ENCODE measurements around the gene TSPAN2. TPM values are rescaled to one million over a fixed set of nuclear protein-coding genes. Genes with fewer than 3 reads are reported as not detected.
A peak's percentile ranks its signal among the peaks of the same experiment; 100 is the strongest.

The TSPAN2 gene
- total RNA-seq, 1 experiment from 2014 or later: 26.5 TPM

DNA sequence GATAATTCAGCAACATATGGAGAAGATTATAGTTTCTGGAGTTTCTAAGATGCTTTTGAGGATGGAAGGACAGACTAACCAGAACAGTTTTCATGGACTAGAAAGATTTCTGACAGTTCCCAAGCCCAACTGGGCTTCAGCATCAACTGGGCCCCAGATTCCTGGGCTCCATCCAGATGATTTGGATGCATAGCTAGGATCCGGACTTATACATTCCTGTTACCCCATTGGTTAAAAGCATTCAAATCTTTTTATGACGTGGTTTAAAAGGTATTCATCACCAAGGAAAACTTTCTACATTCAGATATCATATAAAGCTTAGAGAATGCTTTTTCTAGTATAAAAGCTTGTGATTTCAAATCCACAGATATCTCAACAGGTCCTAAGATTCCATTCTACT, 30.0 kb downstream of the TSPAN2 start:
- intact Hi-C loops (cut with micrococcal nuclease; ENCODE audit: unreplicated experiment): no loop called here
- Histone ChIP-seq H3K4me3 (no peak overlapping the region), H3K36me3 (ENCODE audit: low read depth) (peaks cover 48% of the 10 kb centered on the region), H3K27me3 (ENCODE audit: insufficient read depth, low read depth) (no peaks in the 10 kb centered on the region), H3K9me3 (ENCODE audit: insufficient read depth, low read depth) (no peaks in the 10 kb centered on the region), H3K79me2 (ENCODE audit: low read depth) (peaks cover 28% of the 10 kb centered on the region), H3K4me1 (replicated peaks; ENCODE audit: insufficient read depth) (peaks cover 42% of the 10 kb centered on the region), H4K20me1 (ENCODE audit: insufficient read depth) (no peaks in the 10 kb centered on the region), H2AFZ (no peak overlapping the region), H3K27ac (no peak overlapping the region), H3F3A (ENCODE audit: insufficient read depth, low read depth) (peaks cover 37% of the 10 kb centered on the region), H3K9me2 (ENCODE audit: insufficient read depth) (no peaks in the 10 kb centered on the region), H3K4me2 (no peak overlapping the region)
- no peak for TF ChIP-seq CTCF (conservative IDR thresholded peaks at IDR 0.05)
- no peak for TF ChIP-seq EZH2 (IDR thresholded peaks at IDR 0.05; ENCODE audit: low read depth)
- DNase-seq: no peak
- CTCF ChIA-PET: no interaction called here
- POLR2A ChIA-PET (ENCODE audit: unreplicated experiment): interaction anchor here (0.7 kb wide), 1 partner anchor 164 kb away, joined by 6 read pairs; no protein-coding TSS in a partner anchor
- BruUV-seq (replicated peaks): no TSS peak

GRCh38 chr1:115057661-115058254, 31.5 kb downstream of the TSPAN2 start:
- peaks cover 54% of the 10 kb centered on the region for H3K36me3 ChIP-seq (ENCODE audit: low read depth)
- no peaks in the 10 kb centered on the region for H4K20me1 ChIP-seq (ENCODE audit: insufficient read depth)
- no peaks in the 10 kb centered on the region for H3K9me2 ChIP-seq (ENCODE audit: insufficient read depth)
- peaks cover 27% of the 10 kb centered on the region for H3K4me1 ChIP-seq (replicated peaks; ENCODE audit: insufficient read depth)
- no peak overlapping the region for H3K4me2 ChIP-seq
- no peak for TF ChIP-seq CTCF (conservative IDR thresholded peaks at IDR 0.05)
- no peak for TF ChIP-seq EZH2 (IDR thresholded peaks at IDR 0.05; ENCODE audit: low read depth)
- no peak overlapping the region for H3K27ac ChIP-seq
- intact Hi-C loops (cut with micrococcal nuclease; ENCODE audit: unreplicated experiment): no loop called here
- DNase-seq: no peak
- ChIA-PET CTCF (no interaction called here), POLR2A (ENCODE audit: unreplicated experiment) (no interaction called here)
- no peaks in the 10 kb centered on the region for H3K9me3 ChIP-seq (ENCODE audit: insufficient read depth, low read depth)
- BruUV-seq (replicated peaks): no TSS peak
- H2AFZ ChIP-seq: no peak overlapping the region
- peaks cover 28% of the 10 kb centered on the region for H3K79me2 ChIP-seq (ENCODE audit: low read depth)
- peaks cover 22% of the 10 kb centered on the region for H3F3A ChIP-seq (ENCODE audit: insufficient read depth, low read depth)
- H3K27me3 ChIP-seq (ENCODE audit: insufficient read depth, low read depth): no peaks in the 10 kb centered on the region
- no peak overlapping the region for H3K4me3 ChIP-seq

GRCh38 chr1:115056395-115056798, 32.9 kb downstream of the TSPAN2 start:
- intact Hi-C loops (cut with micrococcal nuclease; ENCODE audit: unreplicated experiment): no loop called here
- POLR2A ChIA-PET (ENCODE audit: unreplicated experiment): no interaction called here
- peaks cover 22% of the 10 kb centered on the region for H3K79me2 ChIP-seq (ENCODE audit: low read depth)
- H4K20me1 ChIP-seq (ENCODE audit: insufficient read depth): no peaks in the 10 kb centered on the region
- no peak overlapping the region for H2AFZ ChIP-seq
- no peaks in the 10 kb centered on the region for H3K9me3 ChIP-seq (ENCODE audit: insufficient read depth, low read depth)
- peaks cover 65% of the 10 kb centered on the region for H3K36me3 ChIP-seq (ENCODE audit: low read depth)
- H3K4me1 ChIP-seq (replicated peaks; ENCODE audit: insufficient read depth): peaks cover 16% of the 10 kb centered on the region
- H3K9me2 ChIP-seq (ENCODE audit: insufficient read depth): no peaks in the 10 kb centered on the region
- no peak overlapping the region for H3K27ac ChIP-seq
- H3K4me2 ChIP-seq: no peak overlapping the region
- no TSS peak for BruUV-seq (replicated peaks)
- CTCF ChIA-PET: no interaction called here
- TF ChIP-seq EZH2 (IDR thresholded peaks at IDR 0.05; ENCODE audit: low read depth) (no peak), CTCF (conservative IDR thresholded peaks at IDR 0.05) (no peak)
- no peaks in the 10 kb centered on the region for H3K27me3 ChIP-seq (ENCODE audit: insufficient read depth, low read depth)
- DNase-seq: peak in 1 of 2 experiments; percentile 25
- H3F3A ChIP-seq (ENCODE audit: insufficient read depth, low read depth): peaks cover 10% of the 10 kb centered on the region
- H3K4me3 ChIP-seq: no peak overlapping the region

Measured in PC-9 (cell line).